GM19328 (cell line): ENCODE measurements around the gene SIGLEC6.

Source experiments
- ATAC-seq: cut with Tn5 transposase; IDR thresholded peaks from one replicate; pipeline ENCODE4 v1.9.1; 2021; ENCODE audit warnings: mild to moderate bottlenecking, moderate library complexity; ENCODE audit not compliant: unreplicated experiment

SIGLEC6 gene

DNA sequence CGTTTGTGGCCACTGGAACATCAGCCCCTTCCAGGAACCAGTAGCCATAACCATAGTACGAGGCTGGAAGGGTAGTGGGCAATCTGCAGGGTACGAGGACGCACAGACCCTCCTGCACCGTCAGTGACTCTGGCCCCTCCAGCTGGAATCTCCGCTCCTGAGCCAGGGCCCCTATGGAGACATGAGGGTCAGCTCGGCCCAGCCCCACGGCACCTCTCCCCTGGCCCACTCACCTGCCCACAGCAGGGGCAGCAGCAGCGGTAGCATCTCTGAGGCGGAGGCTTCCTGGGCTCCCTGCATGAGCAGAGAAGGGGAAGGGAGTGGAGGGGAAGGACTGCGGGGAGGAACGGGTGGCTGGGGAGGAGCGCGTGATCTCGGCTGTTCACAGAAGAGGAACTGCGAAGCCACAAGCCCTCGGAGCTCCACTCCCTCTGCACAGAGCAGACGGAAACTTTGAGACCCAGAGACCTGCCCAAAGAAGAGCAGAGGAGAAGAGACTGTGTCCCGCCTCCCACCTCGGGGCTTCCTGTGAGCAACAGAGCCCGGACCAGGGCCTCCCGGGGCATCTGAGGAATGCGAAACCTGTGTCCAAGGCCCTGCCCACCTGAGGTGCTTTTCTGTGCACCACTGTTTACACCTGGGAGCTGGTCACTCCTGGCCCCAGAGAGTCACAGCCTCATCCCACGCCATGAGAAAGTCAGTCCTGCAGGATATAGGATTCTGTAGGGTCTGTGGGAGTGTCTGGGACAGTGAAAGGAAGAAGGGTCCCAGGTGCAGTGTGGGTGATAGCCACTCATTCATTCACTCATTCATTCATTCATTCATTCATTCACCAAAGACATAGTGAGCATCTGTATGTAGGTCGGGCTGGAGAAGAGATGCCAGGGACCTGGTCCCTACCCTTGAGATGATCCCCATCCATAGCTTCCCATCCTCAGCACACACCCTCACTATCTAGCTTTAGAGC lies at the start of gene SIGLEC6:
Gene SIGLEC6, minus strand, starts transcription at position 322 of the 967 bp plus-strand sequence. Its CDS starts 22 bp downstream, at position 300.
- ATAC-seq = peak; percentile 79

DNA sequence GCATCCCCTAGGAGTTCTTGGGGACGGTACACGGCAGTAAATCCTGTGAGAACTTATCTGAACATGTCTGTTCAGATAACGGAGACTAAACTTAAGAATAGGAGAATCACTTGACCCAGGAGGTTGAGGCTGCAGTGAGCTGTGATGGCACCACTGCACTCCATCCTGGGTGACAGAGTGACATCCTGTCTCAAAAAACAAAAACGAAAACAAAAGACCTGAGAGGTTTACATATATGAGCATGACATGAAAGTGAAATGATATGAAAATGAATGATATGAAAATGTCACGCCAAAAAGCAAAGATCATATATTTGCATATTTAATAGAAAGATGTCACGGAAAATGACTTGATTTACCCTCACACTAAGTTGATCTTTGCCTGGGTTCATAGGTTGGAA lies 45.4 kb upstream of the SIGLEC6 start:
- no peak for ATAC-seq

DNA sequence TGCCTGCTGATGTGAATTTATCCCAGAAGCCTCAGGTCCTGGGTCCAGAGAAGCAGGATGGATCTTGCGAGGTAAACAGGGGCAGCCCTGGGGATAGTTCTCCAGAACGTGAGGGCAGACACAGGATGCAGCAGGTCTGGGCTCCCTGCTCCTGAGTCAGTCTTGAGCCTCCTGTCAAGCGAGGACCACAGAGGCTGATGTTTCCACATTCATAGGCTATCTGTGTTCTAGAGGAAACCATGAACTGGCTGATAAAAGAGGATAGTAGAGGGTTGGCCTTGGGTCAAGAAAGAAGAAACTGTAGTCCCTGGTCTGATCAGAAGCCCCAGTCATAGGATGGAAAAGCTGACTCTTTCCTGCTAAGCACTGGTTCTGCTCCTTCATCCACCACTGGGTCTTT lies 41.9 kb upstream of the SIGLEC6 start:
- ATAC-seq = no peak

DNA sequence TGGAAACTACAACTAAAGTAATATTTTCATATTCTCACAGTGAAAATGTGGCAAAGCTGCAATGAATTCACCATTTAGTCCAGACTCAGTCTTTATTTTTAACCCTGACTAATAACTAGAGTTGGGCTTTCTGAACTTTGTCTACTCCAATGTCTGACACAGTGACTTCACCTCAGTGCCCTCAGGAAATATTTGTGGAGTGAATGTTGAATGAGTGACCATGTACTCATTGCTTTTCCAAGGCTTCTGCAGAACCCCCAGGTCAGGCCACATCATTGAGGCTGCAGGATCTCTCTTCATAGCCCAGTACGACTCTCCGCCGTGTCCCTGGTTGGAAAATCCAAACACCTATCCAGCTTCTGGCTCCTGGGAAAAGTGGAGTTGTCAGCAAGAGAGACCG lies 41.4 kb upstream of the SIGLEC6 start:
- ATAC-seq = no peak

DNA sequence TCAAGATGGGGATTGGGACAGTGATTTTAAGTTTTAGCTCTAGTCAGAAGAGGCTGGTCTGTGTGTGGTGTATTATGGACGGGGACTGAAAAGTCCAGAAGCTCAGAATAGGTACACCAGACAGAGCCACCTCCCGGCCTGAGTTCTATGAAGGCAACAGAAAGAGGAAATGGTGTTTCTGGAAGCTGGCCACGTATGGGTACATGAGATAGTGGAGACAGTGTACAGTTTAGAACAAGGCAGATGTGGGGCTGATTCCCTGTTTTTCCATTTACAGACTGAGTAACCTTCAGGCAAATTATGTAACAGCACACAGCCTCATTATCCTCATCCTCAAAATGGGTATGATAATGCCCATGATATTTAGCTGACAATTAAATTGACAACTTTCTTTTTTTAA lies 40.9 kb upstream of the SIGLEC6 start:
- no peak for ATAC-seq

DNA sequence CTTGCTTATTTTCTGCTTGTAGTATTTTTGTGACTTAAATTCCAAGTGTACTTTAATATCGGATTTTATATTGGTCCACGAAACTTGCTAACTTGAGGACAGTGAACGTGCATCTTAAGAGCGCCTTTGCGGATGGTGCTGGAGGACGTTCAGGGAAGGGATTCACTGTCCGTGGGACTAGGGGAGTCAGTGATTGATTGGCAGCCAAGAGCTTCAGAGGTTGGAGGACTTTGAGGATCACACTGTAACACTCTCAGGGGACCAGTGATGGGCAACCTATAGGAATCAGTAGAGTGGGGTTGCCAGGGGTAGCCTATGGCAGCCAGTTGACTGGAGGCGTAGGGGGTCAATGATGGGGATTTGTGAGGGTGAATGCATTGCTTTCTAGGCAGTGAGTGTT lies 40.1 kb upstream of the SIGLEC6 start:
- no peak for ATAC-seq

DNA sequence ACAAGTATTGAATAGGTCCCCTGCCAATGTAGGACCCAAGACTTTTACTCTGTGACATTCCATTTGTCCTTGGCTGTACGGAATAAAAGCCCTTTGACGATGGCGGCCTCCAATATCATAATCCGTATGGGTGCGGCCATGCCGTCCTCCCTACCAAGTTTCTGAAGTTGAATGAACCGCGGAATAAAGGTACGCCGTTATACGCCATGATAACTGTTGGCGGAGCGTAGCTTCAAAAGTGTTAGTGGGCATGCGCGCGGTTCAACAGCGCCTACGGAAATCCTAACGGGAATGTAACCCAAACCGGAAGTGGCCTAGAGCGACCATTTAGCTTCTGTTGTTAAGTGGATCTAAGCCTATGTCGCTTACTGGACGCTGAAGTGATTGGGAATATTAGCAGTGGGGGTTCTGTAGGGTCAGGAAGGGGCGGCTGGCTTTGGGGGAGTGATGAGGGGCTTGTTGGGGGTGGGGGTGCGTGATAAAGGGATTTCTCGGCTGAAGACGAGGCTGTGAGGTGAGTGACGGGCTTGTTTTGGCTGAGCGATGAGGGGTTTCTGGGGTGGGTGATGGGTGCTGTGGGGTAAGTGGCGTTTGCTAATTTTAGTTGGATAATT lies 39.6 kb upstream of the SIGLEC6 start, which contains the start of gene ZNF175:
Gene ZNF175, plus strand, starts transcription at position 322 of the 614 bp plus-strand sequence. CDS start 2,047 bp downstream, outside the sequence.
- peak; percentile 72 for ATAC-seq

DNA sequence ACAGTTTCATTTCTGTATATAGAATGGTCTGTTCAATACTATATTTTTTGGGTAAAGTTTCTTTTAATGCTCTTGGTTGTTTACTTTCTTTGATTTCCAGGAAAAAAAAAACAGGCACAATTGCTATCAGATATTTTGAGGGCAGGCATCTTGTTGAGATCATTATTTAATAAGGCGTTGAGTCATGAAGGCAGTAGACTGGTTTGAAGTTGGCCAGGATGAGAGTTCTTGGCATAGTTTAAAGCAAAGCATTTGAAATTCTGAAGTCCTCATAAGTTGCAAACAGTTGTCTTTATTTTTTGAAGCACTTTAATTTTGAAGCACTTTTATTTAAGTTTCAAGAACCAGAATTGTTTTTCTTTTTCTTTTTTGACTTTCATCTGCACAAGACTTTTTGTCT lies 37.0 kb upstream of the SIGLEC6 start:
- ATAC-seq = no peak

DNA sequence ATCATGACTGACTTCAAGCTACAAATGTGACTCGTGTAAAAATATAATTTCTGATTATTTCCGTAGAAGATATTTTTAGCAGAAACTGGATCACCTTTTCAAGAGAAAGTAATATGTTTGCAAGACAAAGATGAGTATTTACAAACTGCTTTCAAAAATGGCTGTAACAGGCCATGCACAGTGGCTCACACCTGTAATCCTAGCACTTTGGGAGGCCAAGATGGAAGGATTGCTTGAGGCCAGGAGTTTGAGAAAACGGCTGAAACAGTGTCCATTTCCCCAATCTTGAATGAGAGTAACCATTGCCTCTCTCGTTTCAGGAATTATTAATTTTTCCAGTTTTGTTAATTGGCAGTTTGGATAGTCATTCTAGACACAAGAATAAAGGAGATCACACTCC lies 36.1 kb upstream of the SIGLEC6 start:
- ATAC-seq = no peak

DNA sequence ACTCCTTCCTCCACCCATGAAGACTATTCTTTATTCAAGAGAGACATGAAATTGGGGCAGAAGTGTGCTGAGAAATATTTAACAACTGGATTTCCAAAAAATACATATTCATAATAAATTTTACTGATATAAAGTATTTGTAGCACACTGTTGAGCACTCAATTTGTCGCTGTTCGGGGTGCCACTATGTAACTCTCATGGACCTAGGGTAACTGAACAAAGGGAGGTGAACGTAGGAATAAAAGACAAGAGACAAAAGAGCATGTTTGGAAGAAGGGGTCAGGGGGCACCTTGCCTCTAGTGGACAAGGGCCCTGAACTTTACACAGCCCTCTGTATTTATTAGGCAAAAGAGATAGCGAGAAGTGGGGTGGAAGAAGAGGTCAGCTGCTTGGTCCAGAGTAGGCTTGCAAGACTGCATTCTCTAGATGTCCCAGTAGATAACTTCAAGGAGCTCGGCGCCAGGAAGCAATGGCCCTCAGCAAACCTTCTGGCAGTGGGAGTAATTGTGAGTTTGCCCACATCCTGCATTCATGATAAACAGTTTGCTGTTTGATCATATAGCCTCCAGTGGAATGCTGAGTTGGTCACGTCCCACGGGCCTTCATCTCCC lies 35.1 kb upstream of the SIGLEC6 start:
- ATAC-seq = no peak

DNA sequence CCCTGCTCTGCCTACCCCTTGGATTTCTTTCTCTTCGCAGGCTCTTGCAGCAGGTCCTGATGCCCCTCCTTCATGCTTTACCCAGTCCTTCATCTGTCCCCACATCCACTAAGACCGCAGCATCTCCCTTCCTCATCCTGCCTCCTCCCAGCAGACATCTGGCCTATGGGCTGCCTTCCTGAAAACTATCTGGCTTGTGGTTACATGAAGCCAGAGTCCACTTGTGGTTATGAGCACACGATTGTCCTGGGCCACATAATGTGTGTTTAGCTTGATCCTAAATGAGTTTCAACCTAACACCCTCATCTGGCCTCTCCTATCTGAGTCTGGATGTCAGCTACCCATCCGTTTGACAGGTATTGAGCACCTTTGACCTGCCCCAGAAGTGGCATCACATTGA lies 34.1 kb upstream of the SIGLEC6 start:
- ATAC-seq = no peak

DNA sequence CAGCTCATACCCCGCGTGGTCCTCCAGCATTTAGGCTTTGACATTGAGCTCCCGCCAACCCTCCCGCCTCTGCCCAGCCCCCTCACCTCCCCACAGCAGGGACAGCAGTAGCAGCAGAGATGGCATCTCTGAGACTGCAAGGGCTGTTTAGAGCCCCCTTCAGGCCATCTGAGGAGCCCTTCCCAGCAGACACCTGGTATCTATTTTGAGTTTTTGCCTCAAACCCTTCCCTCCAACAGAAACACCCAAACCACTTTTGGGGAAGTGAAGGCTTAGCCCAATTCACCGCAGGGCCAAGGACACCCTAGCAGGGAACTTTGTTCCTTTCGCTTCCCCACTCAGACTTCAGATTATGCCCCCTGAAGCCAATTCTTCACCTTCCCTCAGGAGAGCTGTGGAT lies 33.3 kb upstream of the SIGLEC6 start:
- ATAC-seq = no peak

DNA sequence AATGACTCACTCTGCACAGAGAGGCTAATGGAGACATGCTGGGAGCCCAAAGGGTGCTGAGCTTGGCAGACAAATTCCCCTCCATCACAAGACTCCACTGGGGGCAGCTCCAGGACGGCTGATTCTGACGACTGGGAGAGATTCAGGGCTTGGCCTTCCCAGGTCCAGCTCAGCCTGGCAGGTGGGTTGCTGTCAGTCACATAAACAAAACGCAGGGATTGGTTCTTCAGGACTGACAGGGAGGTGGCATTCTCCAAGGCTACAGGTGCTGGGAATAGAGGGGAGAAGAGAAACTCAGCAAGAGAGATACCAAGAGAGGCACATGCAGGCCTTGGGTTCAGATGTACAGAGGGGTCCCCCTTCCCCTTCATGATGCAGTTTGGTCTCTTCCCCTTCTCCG lies 28.9 kb upstream of the SIGLEC6 start:
- no peak for ATAC-seq

DNA sequence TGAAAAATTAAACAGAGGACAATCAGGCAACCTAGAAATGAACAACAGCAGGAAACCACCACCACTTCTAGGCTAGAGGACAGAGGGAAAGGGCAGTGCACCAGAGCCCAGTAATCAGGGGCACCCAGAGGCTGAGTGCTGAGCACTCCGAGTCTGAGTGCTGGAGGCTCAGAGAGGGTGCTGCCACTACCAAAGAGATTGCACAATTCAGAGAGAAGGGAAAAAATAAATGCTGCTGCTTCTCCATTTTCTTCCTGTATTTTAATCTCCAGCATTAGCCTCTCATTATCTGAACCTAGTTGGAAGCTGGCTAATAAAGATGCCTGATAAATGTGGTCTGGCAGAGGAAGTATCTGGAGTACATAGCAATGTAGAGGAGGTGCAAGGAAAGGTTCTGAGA lies 27.8 kb upstream of the SIGLEC6 start:
- ATAC-seq = no peak

DNA sequence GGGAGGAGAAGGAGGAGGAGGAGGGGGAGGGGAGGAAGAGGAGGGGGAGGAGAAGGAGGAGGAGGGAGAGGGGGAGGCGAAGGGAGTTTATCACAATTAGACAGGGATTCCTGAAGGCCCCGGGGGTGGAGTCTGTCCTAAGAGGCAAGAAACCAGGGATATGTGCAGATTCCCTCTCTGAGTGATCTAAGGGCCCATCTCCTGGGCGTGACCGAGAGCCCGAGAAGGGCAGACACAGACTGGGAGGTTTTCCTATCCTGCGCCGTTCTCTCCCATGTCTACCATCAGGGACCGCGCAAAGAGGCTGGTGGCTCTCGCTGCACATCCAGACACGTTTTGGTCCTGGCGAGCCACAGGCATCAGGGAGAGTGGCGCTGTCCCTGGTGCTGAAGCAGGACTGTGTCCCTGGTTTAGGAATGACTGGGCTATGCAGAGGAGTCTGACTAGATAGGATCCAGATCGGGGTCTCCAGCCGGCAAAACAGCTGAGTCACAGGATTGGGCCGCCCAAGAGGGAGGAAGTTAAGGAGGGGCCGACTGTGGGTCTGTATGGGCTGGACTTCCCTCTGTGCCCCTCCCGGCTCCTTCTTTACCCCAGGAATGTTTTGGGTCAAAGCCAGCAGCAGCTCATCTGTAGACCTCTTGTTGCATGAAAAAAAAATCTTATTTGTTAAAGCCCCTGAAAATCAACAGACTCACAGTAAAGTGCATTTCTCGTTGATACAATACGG lies 21.7 kb upstream of the SIGLEC6 start:
- no peak for ATAC-seq

DNA sequence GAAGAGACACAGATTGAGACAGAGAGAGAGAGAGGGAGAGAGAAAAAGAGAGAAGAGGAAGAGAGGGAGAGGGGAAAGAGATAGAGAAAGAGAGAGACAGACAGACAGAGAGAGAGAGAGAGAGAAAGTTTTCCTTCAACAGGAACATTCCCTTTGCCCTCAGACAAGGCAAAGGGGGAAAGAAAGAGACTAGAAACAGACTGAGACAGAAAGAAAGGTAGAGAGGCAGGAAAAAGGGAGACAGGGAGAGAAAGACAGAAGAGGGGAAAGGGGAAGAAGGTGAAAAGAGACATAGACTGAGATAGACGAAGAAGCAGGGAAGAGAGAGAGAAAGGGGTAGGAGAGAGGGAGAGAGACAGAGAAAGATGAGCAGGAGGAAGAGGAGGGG lies 21.1 kb upstream of the SIGLEC6 start:
- ATAC-seq = no peak

DNA sequence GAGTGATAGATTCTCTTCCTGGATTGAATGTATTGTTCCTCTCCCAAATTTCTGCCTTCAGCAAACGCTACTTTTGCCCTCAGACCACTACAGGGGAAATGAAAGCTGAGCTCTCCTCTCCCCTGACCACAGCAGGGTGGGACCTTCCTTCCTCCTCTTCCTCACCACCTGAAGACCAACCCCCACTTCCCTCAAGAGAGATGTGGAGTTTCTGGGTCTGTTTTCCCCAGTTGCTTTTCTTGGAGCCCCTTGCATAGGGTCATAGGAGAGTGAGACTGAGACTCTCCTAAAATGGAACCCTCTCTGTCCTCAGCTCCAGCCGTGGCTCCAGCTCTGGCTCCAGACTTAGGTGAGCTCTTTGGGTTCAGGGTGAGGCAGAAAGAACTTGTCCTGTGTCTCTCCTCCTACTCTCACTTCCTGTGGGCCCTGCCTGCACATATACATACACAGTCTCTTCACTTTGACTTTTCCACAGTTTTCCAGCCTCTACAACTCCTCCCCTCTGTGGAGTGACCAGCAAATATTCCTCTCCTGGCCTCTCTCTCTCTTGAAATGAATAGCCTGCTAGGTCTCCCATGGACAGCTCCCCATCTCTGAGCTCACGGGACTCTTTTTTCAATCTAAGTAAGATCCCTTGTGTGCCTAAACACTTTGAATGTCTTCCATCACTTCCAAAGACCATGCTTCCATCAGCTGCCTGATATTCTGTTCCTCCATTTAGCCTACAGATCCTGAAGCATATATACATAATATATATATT lies 20.4 kb upstream of the SIGLEC6 start:
- ATAC-seq = no peak

DNA sequence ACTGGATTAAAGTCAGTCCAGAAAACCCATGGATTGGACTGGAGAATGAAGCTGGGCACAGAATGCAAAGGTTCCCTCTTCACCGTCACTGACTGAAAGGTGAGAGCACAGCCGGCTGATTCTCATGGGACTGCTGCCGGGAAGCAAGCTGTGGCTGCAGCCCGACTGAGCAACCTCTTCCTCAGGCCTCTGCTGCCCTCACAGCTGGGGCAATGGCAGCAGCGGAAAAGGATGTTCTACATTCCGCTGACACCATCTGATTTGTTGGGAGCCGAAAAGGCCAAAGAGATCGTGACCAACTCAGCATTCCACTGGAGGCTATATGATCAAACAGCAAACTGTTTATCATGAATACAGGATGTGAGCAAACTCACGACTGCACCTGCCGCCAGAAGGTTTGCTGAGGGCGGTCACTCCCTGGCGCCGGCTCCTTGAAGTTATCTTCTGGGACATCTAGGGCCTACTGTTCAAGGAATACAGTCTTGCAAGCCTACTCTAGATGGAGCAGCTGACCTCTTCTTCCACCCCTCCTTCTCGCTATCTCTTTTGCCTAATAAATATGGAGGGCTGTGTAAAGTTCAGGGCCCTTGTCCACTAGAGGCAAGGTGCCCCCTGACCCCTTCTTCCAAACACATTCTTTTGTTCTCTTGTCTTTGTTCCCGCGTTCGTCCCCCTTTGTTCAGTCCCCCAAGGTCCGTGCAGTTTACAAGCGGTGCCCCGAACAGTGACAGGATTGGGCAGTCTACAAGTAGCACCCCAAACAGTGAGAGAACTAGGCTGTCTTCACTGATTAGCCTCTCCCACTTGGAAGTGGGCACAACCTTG lies 19.6 kb upstream of the SIGLEC6 start:
- no peak for ATAC-seq

DNA sequence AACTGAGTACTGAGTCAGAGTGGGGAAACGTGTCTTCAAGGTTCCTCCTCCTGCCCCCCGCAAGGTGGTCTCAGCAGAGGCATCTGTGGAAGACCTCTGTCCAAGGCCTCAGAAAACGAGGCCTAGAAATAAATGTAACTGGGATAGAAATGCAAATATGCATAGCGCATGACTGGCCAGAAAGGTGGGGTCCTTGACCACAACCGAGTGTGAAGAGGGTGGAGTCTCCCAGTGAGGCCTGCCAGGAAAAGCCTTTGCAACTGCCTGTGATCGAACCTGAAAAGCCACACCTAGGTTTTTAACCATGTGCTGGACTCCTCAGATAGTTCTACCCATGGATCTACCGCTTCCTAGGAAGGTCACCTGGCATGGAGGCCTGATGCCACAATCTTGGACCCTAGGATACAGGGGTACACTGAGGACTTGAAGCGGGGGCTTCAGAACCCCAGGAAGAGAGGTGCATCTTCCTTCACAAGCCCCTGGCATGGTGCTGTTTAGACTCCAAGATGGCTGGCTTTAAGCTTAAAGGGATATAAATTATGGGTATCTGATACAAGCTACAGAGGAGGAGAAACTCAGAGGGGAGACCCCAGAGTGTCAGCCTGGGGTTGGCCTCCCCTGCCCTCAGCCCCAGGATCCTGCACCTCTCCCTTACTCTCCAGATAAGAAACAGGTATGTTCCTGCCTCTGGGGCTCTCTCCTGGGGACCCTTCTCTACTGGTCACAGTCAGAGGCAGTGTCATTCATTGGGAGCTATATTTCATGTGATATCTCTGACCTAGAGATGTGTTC lies 18.3 kb upstream of the SIGLEC6 start:
- ATAC-seq = no peak
